ENCODE data around the gene ALDH18A1.

- TF ChIP-seq CTCF (conservative IDR thresholded peaks at IDR 0.05; ENCODE audit: low read length) (no peak), EZH2phosphoT487 (IDR thresholded peaks at IDR 0.05; ENCODE audit: borderline replicate concordance, low read depth, low read length) (no peak)
Observed at GRCh38 chr10:95605163-95605562, 51.3 kb downstream of the ALDH18A1 start.

Measured in OCI-LY7 (cell line).